HEK293 (cell line): ENCODE data around the gene DNHD1.

Source experiments
- CTCF ChIA-PET: fragments of 350-600 bp; formaldehyde crosslinking; extraction: SDS; loops from one replicate; lab custom pipeline; 2021; ENCODE audit warnings: antibody characterized with exemption; lab: Yijun Ruan, JAX
- POLR2A ChIA-PET: fragments of 300-600 bp; formaldehyde crosslinking; extraction: SDS; loops from one replicate; lab custom pipeline; 2020; ENCODE audit warnings: antibody characterized with exemption, inconsistent platforms; lab: Yijun Ruan, JAX
- H3K27ac ChIP-seq: fragments of 200-500 bp; sonication (Bioruptor generic); 2 replicates; pipeline ENCODE4 v1.5.1; 2014; ENCODE audit warnings: low read depth, low read length, control low read depth, inconsistent platforms; ENCODE audit errors: extremely low read depth
- H3K36me3 ChIP-seq, 2 experiments: fragments of 200-500 bp in 1 of 2; sonication (Bioruptor generic) in 1 of 2; 1 replicate in 1 of 2; 2 replicates in 1 of 2; pipeline ENCODE4 v1.5.1; 2014 to 2017; ENCODE audit warnings: inconsistent platforms in 2 of 2, low read length in 2 of 2; ENCODE audit not compliant: control insufficient read depth in 2 of 2, insufficient read depth in 1 of 2
- H3K4me1 ChIP-seq: fragments of 200-500 bp; sonication (Bioruptor generic); 2 replicates; pipeline ENCODE4 v1.5.1; 2014; ENCODE audit warnings: mild to moderate bottlenecking, low read length, inconsistent platforms; ENCODE audit not compliant: control insufficient read depth, insufficient read depth
- H3K4me3 ChIP-seq: 2 replicates; pipeline ENCODE4 v1.5.1; 2011; ENCODE audit warnings: low read depth, mild to moderate bottlenecking, control low read depth, low read length, moderate library complexity
- H3K9me3 ChIP-seq: fragments of 200-500 bp; sonication (Bioruptor generic); 2 replicates; pipeline ENCODE4 v1.5.1; 2014; ENCODE audit warnings: low read depth, low read length, inconsistent platforms; ENCODE audit not compliant: control insufficient read depth, insufficient read depth
- ATF2 ChIP-seq: fragments of 450-650 bp; formaldehyde crosslinking; IDR thresholded peaks from 2 replicates; pipeline ENCODE4 v1.5.1; 2016; ENCODE audit warnings: missing biosample characterization, missing genetic modification characterization, low read depth
- BCL6B ChIP-seq: fragments of 450-650 bp; formaldehyde crosslinking; IDR thresholded peaks from 2 replicates; pipeline ENCODE4 v1.5.1; 2017; ENCODE audit warnings: missing biosample characterization, missing genetic modification characterization
- EGR2 ChIP-seq: fragments of 450-650 bp; formaldehyde crosslinking; IDR thresholded peaks from 2 replicates; pipeline ENCODE4 v1.5.1; 2016; ENCODE audit warnings: low read depth, missing biosample characterization, missing genetic modification characterization
- KLF9 ChIP-seq: fragments of 450-650 bp; formaldehyde crosslinking; IDR thresholded peaks from 2 replicates; pipeline ENCODE4 v1.5.1; 2016; ENCODE audit warnings: missing biosample characterization, missing genetic modification characterization, low read depth
- MEIS1 ChIP-seq: sonication (generic); formaldehyde crosslinking; IDR thresholded peaks from 2 replicates; pipeline ENCODE4 v1.8.1; 2022; ENCODE audit warnings: missing genetic modification reagents, mild to moderate bottlenecking, borderline replicate concordance
- SETDB1 ChIP-seq: IDR thresholded peaks from one replicate; pipeline ENCODE4 v1.6.1; 2017; ENCODE audit warnings: mild to moderate bottlenecking, low read length, moderate library complexity, mixed read lengths; ENCODE audit not compliant: insufficient read length
- ZEB2 ChIP-seq: fragments of 450-650 bp; formaldehyde crosslinking; IDR thresholded peaks from 2 replicates; pipeline ENCODE4 v1.5.1; 2016; ENCODE audit warnings: missing biosample characterization, missing genetic modification characterization
- ZFP69B ChIP-seq: fragments of 450-650 bp; formaldehyde crosslinking; IDR thresholded peaks from 2 replicates; pipeline ENCODE4 v1.5.1; 2016; ENCODE audit warnings: missing biosample characterization, missing genetic modification characterization
- ZNF10 ChIP-seq: fragments of 450-650 bp; formaldehyde crosslinking; IDR thresholded peaks from 2 replicates; pipeline ENCODE4 v1.5.1; 2017; ENCODE audit warnings: missing biosample characterization, missing genetic modification characterization
- ZNF112 ChIP-seq: fragments of 450-650 bp; formaldehyde crosslinking; IDR thresholded peaks from 2 replicates; pipeline ENCODE4 v1.5.0; 2017; ENCODE audit warnings: missing biosample characterization, missing genetic modification characterization
- ZNF155 ChIP-seq: fragments of 450-650 bp; formaldehyde crosslinking; IDR thresholded peaks from 2 replicates; pipeline ENCODE4 v1.5.1; 2016; ENCODE audit warnings: missing biosample characterization, missing genetic modification characterization
- ZNF18 ChIP-seq: fragments of 450-650 bp; formaldehyde crosslinking; IDR thresholded peaks from 2 replicates; pipeline ENCODE4 v1.5.1; 2016; ENCODE audit warnings: missing biosample characterization, missing genetic modification characterization
- ZNF221 ChIP-seq: fragments of 450-650 bp; formaldehyde crosslinking; IDR thresholded peaks from 2 replicates; pipeline ENCODE4 v1.5.1; 2017; ENCODE audit warnings: missing biosample characterization, missing genetic modification characterization, borderline replicate concordance
- ZNF350 ChIP-seq: fragments of 450-650 bp; formaldehyde crosslinking; IDR thresholded peaks from 2 replicates; pipeline ENCODE4 v1.5.0; 2017; ENCODE audit warnings: missing biosample characterization, mild to moderate bottlenecking, missing genetic modification characterization
- ZNF362 ChIP-seq: fragments of 450-650 bp; formaldehyde crosslinking; IDR thresholded peaks from 2 replicates; pipeline ENCODE4 v1.5.1; 2016; ENCODE audit warnings: missing biosample characterization, missing genetic modification characterization
- ZNF391 ChIP-seq: fragments of 450-650 bp; formaldehyde crosslinking; IDR thresholded peaks from 2 replicates; pipeline ENCODE4 v1.5.1; 2016; ENCODE audit warnings: low read depth, missing biosample characterization, missing genetic modification characterization, borderline replicate concordance
- ZNF404 ChIP-seq: fragments of 450-650 bp; formaldehyde crosslinking; IDR thresholded peaks from 2 replicates; pipeline ENCODE4 v1.5.1; 2017; ENCODE audit warnings: missing biosample characterization, missing genetic modification characterization
- ZNF426 ChIP-seq: fragments of 450-650 bp; formaldehyde crosslinking; IDR thresholded peaks from 2 replicates; pipeline ENCODE4 v1.5.1; 2017; ENCODE audit warnings: missing biosample characterization, missing genetic modification characterization, mild to moderate bottlenecking, inconsistent platforms, moderate library complexity
- ZNF544 ChIP-seq: fragments of 450-650 bp; formaldehyde crosslinking; IDR thresholded peaks from 2 replicates; pipeline ENCODE4 v1.5.0; 2017; ENCODE audit warnings: missing biosample characterization, missing genetic modification characterization
- ZNF558 ChIP-seq: fragments of 450-650 bp; formaldehyde crosslinking; IDR thresholded peaks from 2 replicates; pipeline ENCODE4 v1.5.1; 2016; ENCODE audit warnings: missing biosample characterization, missing genetic modification characterization
- ZNF600 ChIP-seq: fragments of 450-650 bp; formaldehyde crosslinking; IDR thresholded peaks from 2 replicates; pipeline ENCODE4 v1.5.1; 2016; ENCODE audit warnings: missing biosample characterization, missing genetic modification characterization
- ZNF639 ChIP-seq: fragments of 450-650 bp; formaldehyde crosslinking; IDR thresholded peaks from 2 replicates; pipeline ENCODE4 v1.5.1; 2016; ENCODE audit warnings: missing biosample characterization, missing genetic modification characterization
- ZNF677 ChIP-seq: fragments of 450-650 bp; IDR thresholded peaks from 2 replicates; pipeline ENCODE4 v1.5.0; 2018; ENCODE audit warnings: missing biosample characterization, mild to moderate bottlenecking, missing genetic modification characterization, moderate library complexity
- ZNF792 ChIP-seq: fragments of 450-650 bp; formaldehyde crosslinking; IDR thresholded peaks from 2 replicates; pipeline ENCODE4 v1.5.1; 2016; ENCODE audit warnings: missing biosample characterization, missing genetic modification characterization

The DNHD1 gene

GRCh38 chr11:6541356-6541755 lies 44.3 kb downstream of the DNHD1 start (continued):
- TF ChIP-seq ZNF600 (tag by site-specific recombination) (no peak), ATF2 (tag by site-specific recombination) (no peak), MEIS1 (CRISPR knock-in tag) (no peak), ZNF221 (tag by site-specific recombination) (no peak), ZNF10 (tag by site-specific recombination) (no peak), ZNF677 (tag by site-specific recombination) (no peak), ZNF155 (no peak)

GRCh38 chr11:6542727-6543126 lies 45.6 kb downstream of the DNHD1 start:
- H3K4me3 ChIP-seq: no peak overlapping the region
- ChIA-PET POLR2A (interaction anchor here (1.1 kb wide), 1 partner anchor 141 kb away, joined by 3 read pairs; the partner anchor contains the start of gene MRPL17), CTCF (interaction anchor here (0.5 to 3.1 kb wide), 4 partner anchors 11 to 358 kb away, joined by 4 to 23 read pairs (median 4); no protein-coding TSS in a partner anchor)
- peaks cover 0 to 29% of the 10 kb centered on the region in 2 experiments; a peak in 1 of 3 replicates for H3K36me3 ChIP-seq
- TF ChIP-seq ZNF18 (tag by site-specific recombination) (no peak), ZEB2 (tag by site-specific recombination) (no peak), ZNF350 (no peak), ZNF792 (tag by site-specific recombination) (no peak), ZFP69B (tag by site-specific recombination) (no peak), BCL6B (no peak), ZNF404 (no peak)
- no peak overlapping the region for H3K27ac ChIP-seq
- H3K4me1 ChIP-seq: no peaks in the 10 kb centered on the region
- H3K9me3 ChIP-seq: no peaks in the 10 kb centered on the region

GRCh38 chr11:6544921-6545850 lies 48.1 kb downstream of the DNHD1 start:
- H3K4me3 ChIP-seq: no peak overlapping the region
- ChIA-PET CTCF (interaction anchor here (0.6 to 0.9 kb wide), 5 partner anchors 40 to 166 kb away, joined by 3 to 7 read pairs (median 5); partner anchors contain the start of gene MRPL17), POLR2A (no interaction called here)
- H3K36me3 ChIP-seq: peaks cover 0 to 34% of the 10 kb centered on the region in 2 experiments; a peak in 1 of 3 replicates
- H3K27ac ChIP-seq: no peak overlapping the region
- H3K4me1 ChIP-seq: no peaks in the 10 kb centered on the region
- no peaks in the 10 kb centered on the region for H3K9me3 ChIP-seq
- TF ChIP-seq ZNF112 (tag by site-specific recombination): no peak
- TF ChIP-seq ZNF426 (tag by site-specific recombination): no peak
- TF ChIP-seq SETDB1: no peak
- TF ChIP-seq ZNF639: no peak
- no peak for TF ChIP-seq ZNF391 (tag by site-specific recombination)
- no peak for TF ChIP-seq EGR2 (tag by site-specific recombination)
- TF ChIP-seq KLF9 (tag by site-specific recombination): no peak
- no peak for TF ChIP-seq ZNF558 (tag by site-specific recombination)
- TF ChIP-seq ZNF362 (tag by site-specific recombination): no peak
- TF ChIP-seq ZNF544 (tag by site-specific recombination): no peak
